NCI-H510A (cell line): Measurements from ENCODE around the gene TAPBP.
A peak's percentile ranks its signal among the peaks of the same experiment; 100 is the strongest.
"Not testable (repeated sequence)": the region's sequence is repeated elsewhere in the genome, so short reads cannot be mapped to it uniquely, and the experiment has no call there.

ENCODE experiments used
- DNase-seq: peaks from one replicate; lab custom pipeline; 2025; lab: John Stamatoyannopoulos, UW

Gene TAPBP

DNA sequence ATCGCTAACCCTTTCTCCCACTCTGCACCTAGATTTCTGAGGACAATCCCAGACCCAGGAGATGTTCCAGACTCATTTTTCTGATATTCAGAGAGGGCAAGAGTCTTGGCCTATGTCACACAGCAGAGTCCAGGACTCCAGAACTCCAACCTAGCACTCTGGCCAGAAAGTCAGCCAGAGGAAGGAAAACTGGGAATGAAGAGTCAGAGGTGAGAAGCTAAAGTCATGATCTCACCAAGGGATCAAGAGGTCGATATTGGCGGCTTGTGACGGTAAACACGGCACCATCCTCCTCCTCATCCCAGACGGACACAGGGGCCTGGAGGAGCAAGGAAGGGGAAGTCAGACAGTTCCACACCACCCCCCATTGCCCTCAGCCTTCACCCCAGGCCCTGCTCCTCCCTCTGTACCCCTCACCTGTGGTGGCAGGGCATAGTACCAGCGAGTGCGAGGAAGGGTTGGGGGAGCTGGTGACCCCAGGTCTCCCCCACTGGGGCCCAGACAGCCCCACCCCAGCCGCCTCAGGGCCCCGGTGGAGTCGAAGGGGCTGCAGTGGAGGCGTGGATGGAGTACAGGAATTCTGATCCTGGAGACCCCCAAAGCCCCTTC is 17.0 kb downstream of the TAPBP start:
- no peak for DNase-seq

DNA sequence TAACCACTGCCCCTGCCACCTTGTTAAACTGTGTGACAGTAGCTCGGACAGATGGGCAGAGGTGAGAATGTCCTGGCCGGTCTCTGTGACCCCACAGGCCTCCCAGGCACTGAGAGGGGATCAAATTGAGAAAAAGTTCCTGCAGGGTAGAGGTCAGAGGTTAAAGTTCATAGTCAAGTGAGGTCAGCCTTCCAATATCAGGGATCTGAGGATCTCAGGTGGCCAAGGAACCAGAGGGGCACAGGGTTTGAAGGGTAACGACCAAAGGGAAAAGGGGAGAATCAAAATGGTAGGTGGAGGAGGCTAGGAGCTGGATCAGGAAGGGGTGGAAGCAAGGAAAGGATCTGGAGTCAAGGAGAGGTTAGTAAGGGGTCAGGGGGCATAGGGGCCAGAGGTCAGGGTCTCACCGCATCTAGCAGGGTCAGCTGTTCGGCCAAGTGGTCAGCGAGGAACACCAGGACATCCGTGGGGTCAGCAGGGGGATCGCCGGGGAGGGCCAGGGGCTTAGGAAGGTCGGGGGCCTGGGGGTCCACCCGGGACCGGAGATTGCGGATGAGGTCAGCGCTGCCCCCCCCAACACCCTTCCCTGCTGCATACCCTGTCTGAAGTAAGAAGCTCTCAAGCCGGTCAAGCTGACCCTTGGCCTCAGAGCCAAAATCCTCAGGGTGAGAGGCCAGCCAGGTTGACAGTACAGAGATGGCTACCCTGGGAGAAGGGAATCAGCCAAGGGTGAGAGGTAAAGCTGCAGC is 18.1 kb downstream of the TAPBP start:
- DNase-seq: no peak

DNA sequence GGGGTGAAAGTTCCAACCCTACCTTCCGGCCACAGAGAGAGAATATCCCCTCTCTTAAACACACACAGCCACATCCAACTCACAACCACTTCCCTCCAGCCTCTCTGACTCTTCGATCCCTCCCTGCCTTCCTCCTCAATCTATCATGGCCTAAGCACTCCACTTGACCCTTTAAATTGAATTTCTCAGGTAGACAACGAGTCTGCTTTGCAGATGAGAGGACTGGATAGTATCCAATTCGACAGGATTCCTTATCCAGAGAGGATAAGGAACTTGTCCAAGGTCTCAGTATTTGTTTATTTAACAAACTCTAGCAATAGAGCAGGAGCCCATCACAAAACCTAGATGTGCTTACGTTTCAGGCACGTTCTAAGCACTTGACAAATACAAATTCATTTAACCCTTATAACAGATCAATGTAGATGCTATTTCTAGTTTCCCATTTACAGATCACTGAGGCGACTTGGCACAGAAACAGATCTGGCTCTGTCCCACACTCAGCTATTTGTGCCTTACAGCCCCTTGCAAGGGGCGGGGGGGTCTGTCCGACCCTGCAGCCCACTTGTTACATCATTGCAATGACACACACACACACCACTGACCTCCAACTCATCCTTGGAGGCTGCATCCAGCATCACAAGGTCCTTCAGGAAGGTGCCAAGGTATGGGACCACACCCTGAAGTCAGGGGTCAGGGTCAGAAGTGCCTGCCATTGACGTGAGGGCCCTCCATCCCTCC is 19.6 kb downstream of the TAPBP start:
- DNase-seq: no peak

DNA sequence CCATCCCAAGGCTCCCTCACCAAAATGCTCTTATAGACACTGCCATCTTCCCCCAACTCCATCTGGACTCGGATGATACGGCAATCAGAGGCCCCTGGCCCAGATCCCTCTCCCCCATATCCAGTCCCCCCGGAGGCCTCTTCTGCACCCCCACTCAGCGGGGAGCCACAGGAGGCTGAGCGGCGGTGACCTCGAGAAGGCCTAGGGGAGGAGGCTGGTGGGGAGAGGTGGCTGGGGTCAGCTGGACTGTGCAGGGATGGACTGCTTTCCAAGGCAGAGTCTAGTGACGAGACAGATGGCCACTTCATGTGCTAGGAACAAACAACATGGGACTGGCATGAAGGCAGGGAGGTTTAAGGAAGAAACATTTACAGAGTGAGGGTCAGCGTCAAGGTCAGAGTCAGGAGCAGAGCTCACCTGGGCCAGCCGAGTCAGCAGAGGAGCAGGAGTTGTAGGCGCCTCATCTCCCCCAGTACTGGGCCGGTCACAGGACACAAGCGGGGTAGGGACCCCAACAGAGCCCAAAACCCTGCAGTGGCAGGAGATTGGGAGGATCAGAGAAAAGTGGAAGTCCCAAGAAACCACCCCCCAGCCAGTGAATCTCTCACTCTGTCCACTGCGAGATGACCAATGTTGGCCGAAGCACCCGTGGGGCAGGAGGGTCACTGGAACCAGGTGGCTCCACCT is 20.7 kb downstream of the TAPBP start:
- DNase-seq: no peak

DNA sequence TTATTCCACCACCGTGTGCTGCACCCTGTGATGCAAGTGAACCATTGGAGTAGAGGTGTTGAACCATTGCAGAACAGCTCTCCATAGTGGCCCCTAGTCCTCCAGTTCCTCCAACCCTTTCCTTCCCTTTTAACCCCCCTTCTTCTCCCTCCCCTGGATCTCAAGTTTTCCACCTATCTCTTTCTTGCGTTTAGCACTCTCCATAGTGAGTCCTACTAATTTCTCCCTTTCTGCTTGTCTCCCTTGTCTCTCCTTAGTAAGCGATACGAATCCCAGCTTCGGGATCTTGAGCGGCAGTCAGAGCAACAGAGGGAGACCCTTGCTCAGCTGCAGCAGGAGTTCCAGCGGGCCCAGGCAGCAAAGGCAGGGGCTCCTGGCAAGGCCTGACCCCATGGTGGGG is 23.4 kb downstream of the TAPBP start:
- DNase-seq: no peak

DNA sequence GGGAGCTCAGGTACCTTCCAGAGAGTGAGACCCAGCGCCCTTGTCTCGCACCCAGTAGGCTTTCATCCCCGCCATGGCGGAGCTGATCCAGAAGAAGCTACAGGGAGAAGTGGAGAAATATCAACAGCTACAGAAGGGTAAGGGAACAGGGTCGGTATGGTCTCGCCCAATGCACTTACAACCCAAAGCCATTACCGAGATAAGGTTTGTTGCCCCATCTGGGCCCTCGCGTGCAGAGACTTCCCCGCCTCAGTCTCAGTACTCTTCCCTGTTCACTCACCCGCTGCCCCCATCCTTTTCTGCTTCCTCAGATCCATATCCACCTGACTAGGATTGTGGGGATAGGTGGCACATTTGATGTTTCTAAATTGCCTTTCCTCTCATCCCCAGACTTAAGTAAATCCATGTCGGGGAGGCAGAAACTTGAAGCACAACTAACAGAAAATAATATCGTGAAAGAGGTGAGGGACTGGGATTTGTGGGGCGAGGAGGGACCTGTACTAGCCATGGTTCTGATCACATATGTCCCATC is 24.0 kb downstream of the TAPBP start:
- no peak for DNase-seq

DNA sequence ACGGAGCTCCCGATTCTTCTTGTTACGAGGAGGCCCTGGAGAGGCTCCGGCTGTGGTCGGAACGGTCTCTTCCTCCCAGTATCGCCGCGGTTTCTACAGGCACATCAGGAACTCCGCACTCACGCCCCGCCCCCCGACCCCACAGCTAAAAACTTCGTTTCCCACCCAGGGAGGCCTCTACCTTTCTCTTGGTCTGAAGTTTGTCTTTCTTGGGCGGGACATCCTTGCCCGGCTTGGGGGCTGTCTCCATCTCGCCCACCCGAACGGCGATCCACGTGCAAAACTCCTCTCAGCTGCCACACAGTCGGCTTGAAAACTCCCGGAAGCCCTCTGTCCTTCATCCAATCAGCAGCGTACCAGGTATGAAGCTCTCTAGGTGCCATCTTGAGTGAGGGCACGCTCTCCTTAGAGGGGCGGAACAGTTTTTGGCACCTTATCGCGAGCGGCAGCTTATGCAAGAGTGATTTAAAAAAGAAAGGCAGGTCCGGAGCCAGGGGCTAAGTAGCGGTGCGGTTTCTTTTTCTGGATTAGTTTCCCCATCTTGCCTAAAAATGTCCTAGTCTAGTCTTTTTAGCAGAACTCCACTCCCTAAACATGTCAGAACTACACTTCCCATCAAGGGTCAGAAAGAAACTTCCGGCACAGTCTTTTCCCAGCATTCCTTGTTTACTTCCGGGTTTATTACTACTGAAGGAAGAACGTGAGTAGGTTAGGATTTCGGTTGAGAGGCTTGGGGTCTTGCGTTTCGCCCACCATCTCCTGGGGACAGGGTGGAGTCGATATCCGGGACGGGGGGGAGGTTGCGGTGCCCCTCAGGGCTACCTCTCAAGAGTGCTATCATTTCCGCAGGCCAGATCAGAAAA is 24.7 kb downstream of the TAPBP start, which contains the start of the genes PFDN6 and WDR46:
Gene PFDN6 (plus strand): TSS at position 681 of the 863 bp plus-strand sequence. CDS start 256 bp downstream, outside the sequence.
Gene WDR46 (minus strand): TSS at position 319 of the 863 bp plus-strand sequence. CDS start 69 bp downstream, at position 250.
- peak; percentile 85 for DNase-seq

DNA sequence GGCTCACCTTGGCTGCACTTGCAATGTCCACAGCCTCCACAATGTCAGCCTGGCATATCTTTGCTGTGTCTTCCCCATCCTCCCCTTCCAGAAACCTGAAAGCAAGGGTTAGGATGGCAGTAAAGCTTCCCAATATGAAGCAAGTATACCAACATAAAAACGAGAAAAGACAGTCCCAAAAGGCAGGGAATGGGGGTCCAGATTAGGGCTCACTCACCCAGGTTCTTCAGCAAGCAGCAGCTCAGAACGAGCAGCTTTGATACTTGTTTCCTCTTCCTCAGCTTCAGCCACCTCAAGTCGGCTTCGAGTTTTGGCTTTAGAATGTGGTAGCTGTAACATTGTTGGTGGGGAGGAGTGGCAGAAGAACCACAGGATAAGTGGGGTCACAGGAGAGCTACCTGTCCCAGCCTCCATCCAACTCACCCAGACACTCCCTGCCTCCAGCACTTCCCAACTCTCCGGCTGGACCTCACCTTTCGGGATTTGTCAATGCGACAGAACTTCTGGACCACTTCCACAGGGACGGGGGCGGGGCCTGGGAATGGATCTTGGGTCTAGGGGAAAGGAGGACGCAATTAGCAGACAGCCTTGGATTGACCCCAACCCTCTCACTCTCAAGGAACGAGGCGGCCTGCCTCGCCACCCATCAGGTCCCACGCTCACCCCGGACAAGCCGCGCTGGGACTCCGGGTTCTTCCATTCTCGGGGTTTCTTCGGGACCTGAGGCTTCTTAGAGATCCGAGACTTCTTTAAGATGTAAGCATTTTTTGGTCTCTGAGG is 25.5 kb downstream of the TAPBP start:
- no peak for DNase-seq

DNA sequence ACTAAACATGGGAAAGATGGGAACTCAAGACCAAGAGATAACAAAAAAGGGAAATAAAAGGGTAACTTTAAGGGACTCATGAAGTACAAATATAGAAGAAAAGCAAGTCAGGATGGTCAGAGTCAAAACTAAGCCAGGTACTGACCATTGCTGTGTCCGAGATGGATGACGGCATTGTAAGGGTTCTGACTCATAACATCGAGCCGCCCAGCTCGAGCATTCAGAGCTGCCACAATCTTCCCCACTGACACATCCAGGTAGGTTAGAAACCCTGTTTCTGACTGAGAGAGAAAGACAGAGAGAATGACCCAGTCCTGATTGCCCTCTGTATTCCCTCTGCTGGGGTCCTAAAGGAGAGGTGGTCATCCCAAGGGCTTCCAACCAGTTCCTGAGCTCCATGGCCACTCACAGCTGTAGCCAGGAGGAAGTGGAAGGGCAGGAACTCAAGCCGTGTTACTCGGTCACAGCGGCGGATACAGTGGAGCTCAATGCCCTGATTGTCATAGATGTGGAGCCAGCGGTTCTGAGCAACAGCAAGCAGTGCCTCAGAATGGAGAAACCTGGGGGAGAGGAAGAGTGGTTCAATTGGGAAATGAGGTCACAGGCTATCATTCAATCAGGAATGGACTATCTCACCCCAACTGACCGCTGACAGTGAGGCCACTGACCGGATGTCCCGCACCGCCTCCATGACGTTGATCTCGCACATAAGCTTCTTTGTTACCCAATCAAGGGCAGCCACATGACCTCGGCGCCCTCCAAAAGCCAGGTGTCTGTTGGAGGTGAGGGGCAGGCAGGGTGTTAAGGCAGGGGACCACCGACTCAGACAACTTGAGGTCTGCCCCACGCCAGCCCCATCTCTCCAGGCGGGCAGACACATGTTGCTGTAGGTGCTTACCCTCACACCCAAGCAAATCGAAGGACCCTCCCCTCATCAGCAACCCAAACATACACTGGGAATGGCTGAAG is 26.6 kb downstream of the TAPBP start:
- no peak for DNase-seq

DNA sequence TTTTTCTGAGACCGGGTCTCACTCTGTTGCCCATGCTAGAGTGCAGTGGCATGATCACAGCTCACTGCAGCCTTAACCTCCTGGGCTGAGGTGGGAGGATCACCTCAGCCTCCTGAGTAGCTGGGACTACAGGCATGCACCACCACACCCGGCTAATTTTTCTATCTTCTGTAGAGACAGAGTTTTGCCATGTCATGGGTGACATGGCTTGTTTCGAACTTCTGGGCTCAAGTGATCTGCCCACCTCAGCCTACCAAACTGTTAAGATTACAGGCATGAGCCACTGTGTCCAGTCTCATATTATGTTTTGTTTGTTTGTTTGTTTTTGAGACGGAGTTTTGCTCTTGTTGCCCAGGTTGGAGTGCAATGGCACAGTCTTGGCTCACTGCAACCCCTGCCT is 28.7 kb downstream of the TAPBP start:
- not testable (repeated sequence) for DNase-seq

DNA sequence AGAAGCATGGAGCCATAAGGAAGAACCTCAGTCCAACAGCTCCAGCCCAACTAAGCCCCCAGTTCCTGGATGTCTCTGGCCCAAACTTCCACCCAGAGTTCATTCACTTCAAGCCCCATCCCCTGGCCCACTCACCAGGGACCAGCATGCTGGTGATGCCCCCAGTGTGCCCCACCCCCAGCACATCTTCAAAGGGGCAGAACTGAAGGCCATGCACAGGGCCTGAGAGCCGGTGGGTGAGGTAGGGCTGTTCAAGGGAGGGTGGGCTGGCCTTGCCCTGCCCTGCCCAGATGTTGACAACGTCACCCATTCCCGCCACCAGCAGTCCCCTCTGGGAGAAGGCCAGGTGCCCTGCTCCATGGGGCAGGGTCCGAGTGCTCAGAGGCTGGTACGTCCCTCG is 33.3 kb downstream of the TAPBP start:
- no peak for DNase-seq

DNA sequence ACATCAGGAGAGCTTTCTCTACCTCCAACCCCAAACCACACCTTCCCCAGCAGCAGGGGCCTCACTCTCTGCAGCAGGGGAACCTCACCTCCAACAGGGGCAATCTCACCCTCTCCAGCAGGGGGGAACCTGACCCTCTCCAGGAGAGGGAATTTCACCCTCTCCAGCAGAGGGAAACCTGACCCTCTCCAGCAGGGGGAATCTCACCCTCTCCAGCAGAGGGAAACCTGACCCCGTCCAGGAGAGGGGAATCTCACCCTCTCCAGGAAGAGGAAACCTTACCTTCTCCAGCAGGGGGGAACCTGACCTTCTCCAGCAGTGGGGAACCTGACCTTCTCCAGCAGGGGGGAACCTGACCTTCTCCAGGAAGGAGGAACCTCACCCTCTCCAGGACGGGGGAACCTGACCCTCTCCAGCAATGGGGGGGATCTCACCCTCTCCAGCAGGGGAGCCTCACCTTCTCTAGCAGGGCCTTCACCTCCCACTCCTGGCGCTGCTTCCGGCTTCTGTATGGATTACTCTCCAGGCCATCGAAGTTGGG is 33.8 kb downstream of the TAPBP start:
- DNase-seq: peak; percentile 85

DNA sequence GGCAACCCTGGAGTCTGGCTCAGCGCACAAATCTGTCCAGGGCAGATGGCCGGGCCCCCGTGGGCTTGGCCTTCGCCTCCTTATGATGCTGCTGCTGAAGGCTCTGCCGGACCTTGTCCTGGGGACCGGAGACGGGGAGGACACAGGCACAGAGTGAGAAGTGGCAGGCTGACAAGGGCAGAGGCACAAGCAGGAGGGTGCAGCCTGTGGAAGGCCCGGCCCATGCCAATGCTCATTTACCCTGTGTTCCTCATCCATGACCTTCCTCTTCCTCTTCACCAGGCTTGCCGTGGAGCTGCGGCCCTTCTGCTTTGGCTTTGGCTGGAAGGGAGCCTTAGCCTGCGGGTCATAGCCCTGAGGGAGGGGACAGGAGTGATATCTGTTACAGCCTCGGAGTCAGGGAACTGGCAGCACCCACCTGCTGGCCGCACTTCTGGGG is 34.6 kb downstream of the TAPBP start:
- DNase-seq: no peak

DNA sequence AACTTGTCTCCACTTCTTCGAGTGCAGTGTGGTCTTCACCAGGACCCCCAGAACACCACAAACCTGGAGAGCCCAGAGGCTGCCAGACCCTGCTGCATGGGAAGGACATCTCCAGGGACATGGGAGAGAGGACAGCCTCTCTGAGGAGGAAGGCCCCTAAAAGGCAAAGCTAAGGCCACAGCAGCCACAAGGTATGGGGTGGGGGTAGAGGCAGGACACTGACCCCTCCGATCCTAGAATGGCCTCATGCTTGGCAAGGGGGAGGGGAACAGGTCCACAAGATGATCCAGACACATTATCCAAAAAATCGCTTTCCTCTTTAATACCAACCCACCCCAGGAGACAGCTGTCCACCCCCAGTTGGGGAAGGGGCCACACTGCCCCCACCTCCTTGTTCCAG is 35.1 kb downstream of the TAPBP start:
- DNase-seq: no peak

DNA sequence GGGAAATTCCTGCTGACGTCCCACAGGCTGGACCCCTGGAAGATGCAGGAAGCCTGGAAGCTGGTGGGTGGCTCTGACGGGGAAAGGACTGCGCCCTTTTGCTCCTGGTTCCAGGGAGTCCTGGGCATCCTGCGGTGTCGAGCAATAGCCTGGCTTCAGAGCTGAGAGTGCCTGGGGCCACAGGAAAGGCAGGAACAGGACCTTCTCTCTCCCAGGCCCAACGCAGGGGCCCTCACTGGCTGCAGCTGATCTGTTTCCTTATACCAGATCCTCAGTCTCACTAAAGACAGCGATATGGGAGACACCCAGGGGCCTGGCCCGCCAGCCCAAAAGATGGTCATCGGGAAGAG is 35.5 kb downstream of the TAPBP start:
- no peak for DNase-seq

DNA sequence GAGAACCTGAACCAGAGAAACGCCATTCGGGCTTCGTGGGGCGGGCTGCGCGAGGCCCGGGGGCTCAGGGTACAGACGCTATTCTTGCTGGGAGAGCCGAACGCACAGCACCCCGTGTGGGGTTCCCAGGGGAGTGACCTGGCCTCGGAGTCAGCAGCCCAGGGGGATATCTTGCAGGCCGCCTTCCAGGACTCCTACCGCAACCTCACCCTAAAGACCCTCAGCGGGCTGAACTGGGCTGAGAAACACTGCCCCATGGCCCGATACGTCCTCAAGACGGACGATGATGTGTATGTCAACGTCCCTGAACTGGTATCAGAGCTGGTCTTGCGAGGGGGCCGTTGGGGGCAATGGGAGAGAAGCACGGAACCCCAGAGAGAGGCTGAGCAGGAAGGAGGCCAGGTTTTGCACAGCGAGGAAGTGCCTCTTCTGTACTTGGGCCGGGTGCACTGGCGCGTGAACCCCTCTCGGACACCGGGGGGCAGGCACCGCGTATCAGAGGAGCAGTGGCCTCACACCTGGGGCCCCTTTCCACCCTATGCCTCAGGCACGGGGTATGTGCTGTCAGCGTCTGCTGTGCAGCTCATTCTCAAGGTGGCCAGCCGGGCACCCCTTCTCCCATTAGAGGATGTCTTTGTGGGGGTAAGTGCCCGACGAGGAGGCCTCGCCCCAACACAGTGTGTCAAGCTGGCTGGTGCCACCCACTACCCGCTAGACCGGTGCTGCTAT is 36.1 kb downstream of the TAPBP start:
- DNase-seq: no peak

DNA sequence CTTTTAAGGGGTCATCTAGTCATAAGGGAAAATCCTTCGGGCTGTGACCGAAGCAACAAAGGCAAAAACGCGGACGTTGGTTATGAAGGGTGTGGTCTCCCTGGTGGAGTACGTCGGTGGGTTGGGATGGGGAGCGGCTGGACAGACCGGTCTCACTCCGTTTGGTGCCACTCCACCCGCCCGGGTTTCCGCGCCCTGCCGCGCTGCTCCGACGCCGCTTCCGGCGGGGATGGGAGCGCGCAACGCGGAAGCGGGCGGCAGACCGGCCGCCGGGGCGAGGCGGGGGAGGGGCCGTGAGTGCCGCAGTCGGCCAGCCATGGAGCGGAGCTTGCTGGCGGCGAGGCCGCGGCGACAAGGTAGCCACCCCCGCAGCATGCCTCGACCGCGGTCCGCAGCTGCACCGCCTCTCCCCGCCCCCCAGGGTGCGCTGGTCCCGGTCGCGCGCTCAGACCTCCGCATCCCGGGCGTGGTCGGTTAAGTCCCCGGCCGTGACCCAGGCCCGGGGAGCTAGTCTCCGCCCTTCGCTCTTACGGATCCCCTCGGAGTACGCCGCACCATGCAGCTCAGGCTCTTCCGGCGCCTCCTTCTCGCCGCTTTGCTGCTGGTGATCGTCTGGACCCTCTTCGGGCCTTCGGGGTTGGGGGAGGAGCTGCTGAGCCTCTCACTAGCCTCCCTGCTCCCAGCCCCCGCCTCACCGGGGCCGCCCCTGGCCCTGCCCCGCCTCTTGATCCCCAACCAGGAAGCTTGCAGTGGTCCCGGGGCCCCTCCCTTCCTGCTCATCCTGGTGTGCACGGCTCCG is 36.8 kb downstream of the TAPBP start, which contains the start of gene B3GALT4:
Gene B3GALT4 (plus strand): TSS at position 260 of the 799 bp plus-strand sequence. CDS start 297 bp downstream, at position 557.
- peak; percentile 97 for DNase-seq
